GM18909 (cell line): ENCODE measurements around the gene SCD5.
A peak's percentile ranks its signal among the peaks of the same experiment; 100 is the strongest.
"Not testable (repeated sequence)": the region's sequence is repeated elsewhere in the genome, so short reads cannot be mapped to it uniquely, and the experiment has no call there.

Source experiments
- ATAC-seq: cut with Tn5 transposase; IDR thresholded peaks from one replicate; pipeline ENCODE4 v1.9.1; 2021; ENCODE audit warnings: mild to moderate bottlenecking; ENCODE audit not compliant: unreplicated experiment, poor library complexity

Gene SCD5

GRCh38 chr4:82798168-82799005, at the start of gene SCD5:
TSS of gene SCD5 (minus strand) at chr4:82798796. CDS start at chr4:82798537, 259 bp downstream.
- peak; percentile 94 for ATAC-seq

- ATAC-seq, result no peak
Measured at GRCh38 chr4:82842593-82842992, 44.0 kb upstream of the SCD5 start.

DNA sequence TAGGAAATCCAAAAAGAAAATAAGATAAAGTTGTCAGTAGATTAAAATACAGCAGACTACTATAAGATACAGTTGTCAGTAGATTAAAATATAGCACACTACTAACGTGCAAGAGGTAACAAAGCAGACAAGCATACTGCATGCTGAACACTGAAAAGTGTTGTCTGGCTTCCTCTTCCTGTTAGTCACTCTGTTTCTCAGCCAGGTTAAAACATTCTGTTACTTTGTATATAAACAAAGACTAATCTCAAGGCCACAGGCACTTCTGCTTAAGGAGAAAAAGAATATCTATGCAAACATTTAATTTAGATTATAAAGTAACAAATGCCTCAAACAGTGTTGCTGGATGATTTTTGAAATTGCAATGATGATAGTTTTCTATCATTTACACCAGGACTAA, 41.0 kb upstream of the SCD5 start:
- ATAC-seq, result no peak

DNA sequence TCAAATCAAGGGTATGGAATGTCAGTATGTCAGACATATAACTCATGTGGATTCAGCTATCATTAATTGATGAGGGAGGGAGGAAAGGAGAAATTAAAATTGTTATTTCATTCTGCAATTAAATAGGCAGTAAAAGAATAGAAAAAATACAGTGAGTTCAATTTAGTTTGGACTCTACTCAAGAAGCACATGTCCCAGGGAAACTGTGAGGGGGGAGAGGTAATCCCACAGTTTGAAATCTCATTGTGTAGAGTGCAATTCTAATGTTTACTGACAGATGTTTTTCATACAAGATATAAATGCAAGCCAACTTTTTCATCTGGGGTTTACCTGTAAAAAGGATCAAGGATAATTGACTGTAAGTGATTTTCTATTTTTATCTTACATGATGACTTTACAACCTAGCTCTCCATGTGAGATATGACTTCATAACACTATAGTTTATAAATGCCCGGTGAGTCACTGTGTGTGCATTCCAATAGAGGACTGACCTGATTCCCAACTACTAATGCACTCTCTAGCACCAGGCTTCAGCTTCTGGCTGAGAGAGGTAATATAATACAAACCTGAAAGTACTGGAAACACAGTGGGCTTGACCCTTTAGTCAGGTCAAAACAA, 35.2 kb upstream of the SCD5 start:
- no peak for ATAC-seq

GRCh38 chr4:82833060-82833459, 34.5 kb upstream of the SCD5 start:
- ATAC-seq, result not testable (repeated sequence)

- no peak for ATAC-seq
Measured at GRCh38 chr4:82825425-82825824, 26.8 kb upstream of the SCD5 start.

DNA sequence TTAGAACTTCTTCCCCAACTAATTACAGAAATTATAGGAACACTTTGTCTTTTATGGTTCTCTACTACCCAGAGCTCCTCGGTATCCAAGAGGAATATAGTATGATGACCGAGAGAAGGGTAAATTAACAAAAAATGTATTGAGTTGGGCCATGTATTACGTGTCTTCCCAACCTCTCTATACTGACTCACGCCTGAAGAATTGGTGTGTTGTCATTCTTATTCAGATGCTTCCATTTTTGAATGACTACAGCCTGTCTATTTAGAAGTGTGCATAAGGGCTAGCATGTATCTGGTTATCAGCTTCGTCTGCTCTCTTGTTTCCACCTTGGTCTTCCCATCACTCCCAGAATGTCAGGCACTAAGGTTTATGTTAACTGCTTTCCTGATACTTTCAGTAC, 24.5 kb upstream of the SCD5 start:
- ATAC-seq, result no peak

DNA sequence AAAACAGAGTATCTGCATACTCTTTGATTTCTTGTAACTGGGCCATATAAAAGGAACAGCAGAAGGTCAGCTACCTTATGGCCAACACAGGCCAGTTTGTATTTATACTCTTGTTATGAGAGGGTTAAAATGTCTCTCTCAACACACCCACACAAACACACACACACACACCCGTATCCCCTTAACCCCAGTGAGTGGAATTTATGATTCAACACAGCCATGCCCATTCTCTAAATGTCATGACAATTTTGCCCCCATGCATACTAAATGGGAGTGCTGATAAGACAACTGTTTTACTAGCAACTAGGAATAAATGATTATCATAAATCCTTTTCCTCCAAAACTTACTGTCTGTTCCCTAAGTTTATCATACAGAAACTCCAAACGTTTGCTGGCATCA, 22.1 kb upstream of the SCD5 start:
- no peak for ATAC-seq

DNA sequence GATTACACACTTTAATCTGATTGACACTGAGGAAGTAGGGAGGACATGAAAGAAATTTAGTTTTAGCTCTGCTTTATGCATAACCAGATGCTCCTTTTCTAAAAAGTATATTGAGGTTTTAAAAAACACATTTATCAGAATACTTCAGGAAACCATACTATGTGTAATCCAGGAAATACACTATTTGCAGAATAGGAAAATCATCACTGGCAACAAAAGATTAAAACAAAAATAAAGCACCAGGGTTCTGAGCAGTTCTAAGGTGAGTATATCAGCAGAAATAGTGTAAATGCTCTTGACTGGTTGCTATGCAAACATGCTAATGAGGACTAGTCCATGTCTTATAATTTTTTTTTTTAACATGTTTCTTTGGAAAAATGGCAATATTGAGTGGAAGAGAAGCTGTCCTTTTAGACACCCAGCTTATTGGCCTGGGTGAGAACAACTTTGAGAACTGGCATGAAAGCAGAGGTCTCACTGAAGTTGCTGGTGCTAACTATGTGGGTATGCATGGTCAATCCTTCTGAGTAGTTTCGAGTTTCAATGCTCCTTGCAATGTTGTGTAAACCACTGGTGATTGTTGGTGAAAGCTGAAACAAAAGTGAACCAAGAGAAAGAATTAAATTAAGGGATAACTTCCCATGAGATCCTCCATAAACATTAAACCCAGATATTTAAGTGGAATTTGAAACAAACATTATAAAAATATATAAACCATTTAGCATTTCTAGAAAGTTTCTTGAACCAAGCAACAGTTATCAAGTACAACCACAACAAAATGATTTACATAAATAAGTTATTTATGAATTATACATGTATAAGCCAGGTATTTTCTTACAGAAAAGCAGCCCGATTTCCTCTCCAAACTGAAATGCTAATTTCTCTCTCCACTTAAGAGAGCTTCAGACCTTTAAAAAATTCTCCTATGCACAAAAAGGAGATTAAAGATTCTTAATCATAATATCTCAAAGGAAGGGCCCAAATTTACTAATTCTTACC, 20.4 kb upstream of the SCD5 start:
- peak; percentile 88 for ATAC-seq

DNA sequence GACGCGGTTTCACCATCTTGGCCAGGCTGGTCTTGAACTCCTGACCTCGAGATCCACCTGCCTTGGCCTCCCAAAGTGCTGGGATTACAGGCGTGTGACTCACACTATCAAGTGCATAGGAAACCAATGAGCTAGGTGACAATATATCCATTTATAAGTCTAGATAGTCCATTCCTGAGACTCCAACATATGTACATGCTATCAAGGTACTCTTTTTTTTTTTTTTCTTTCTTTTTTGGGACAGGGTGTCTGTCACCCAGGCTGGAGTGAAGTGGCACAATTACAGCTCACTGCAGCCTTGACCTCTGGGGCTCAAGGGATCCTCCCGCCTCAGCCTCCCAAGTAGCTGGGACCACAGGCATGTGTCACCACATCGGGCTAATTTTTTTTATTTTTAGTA, 18.3 kb upstream of the SCD5 start:
- not testable (repeated sequence) for ATAC-seq

DNA sequence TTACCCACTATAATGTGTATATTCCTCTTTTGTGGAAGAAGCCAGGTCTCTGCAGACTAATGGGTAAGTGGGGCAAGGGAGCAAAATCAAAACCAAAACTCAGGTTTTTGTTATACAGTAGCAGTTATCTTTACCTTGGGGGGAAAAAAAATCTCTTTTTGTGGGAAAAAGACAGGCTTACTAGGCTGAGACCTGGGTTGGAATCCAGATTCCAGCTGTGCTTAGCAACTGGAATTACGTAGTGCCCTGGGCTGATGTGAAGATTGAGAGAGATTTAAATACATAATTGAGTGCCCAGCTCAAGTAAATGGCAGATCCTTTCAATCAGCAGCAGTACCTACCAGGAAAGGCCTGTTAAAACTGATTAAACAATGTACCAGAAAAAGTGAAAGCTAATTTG, 15.4 kb upstream of the SCD5 start:
- ATAC-seq, result no peak

- ATAC-seq, result no peak
Measured at GRCh38 chr4:82811838-82812341, 13.3 kb upstream of the SCD5 start.

GRCh38 chr4:82811392-82811791, 12.8 kb upstream of the SCD5 start:
- ATAC-seq, result no peak

GRCh38 chr4:82810176-82810575, 11.6 kb upstream of the SCD5 start:
- ATAC-seq, result no peak

- no peak for ATAC-seq
Measured at GRCh38 chr4:82809619-82810018, 11.0 kb upstream of the SCD5 start.

DNA sequence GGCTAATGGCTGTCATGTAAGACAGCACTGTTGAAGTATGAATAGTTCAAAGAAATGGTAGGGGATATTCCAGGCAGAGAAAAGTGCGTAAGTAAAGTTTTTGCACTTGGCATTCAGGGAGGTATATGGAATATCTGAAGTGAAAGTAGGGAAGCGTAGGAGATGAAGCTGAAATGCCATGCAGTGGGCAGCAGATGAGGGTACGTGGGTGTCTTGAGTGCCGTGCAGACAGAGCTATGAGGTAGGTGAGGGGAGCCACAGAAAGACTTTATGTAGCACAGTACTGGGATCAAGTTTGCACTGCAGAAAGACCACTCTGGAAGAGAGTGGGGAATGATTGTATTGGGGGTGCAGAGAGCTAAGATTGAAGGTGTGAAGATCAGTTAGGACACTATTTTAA, 5.2 kb upstream of the SCD5 start:
- ATAC-seq, result no peak

GRCh38 chr4:82802911-82803310, 4.3 kb upstream of the SCD5 start:
- no peak for ATAC-seq

DNA sequence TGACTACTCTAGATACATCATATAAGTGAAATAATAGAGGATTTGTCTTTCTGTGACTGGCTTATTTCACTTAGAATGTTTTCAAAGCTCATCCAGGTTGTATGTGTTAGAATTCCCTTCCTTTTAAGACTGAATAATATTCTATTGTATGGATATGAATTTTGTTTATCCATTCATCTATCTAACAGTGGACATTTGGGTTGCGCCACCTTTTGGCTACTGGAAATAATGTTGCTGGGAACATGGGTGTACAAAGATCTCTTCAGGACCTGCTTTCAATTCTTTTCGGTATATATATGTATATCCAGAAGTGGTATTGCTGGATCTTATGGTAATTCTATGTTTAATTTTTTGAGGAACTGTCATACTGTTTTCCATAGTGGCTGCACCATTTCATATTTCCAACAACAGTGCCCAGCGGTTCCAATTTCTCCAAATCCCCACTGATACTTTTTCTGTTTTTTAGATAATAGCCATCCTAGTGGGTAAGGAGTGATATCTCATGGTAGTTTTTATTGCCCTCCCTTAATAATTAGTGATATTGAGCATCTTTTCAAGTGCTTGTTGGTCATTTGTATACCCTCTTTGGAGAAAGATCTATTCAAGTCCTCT, 3.4 kb upstream of the SCD5 start:
- no peak for ATAC-seq

GRCh38 chr4:82799006-82799881, 648 bp upstream of the SCD5 start:
- ATAC-seq, result no peak
